ENCODE results near the gene IGSF11. TPM values are rescaled to one million over a fixed set of nuclear protein-coding genes. Genes with fewer than 3 reads are reported as not detected.

The IGSF11 gene
- total RNA-seq, 1 donor from 2014 or later: 0.39 TPM

- DNase-seq (ENCODE audit: low read depth): no peak
These were observed 9.4 kb downstream of the IGSF11 start for GRCh38 chr3:119025171-119025795.

DNA sequence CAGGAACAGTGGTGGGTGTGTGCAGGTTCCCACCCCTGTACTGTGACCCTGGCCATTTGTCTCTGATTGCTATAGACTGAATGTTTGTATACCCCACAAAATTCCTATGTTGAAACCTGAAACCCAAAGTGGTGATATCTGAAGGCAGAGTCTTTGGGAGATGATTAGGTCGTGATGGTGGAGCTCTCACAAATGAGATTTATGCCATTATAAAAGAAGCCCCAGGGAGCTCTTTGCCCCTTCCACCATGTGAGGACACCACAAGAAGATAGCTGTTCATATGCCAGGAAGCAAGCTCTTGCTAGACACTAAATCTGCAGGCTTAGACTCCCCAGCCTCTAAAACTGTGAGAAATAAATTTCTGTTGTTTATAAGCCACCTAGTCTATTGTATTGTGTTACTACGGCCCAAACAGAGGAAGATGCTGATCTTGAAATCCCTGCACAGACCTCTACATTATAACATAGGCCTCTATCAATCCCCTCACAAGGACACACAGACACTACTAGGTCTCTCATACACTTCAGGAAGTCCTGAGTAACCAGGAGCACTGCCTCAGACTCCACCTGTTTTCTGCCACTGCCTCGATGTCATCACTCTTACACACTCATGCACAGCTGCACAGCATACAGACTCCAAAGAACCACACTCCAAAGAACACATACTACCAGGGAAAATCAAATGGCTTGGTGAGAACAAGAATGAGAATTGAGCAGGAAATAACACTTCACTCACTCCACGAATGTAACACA lies 14.7 kb downstream of the IGSF11 start:
- H3K4me3 Mint-ChIP-seq (ENCODE audit: unreplicated experiment): no peak overlapping the region
- H3K4me2 ChIP-seq (ENCODE audit: low read length): no peak overlapping the region
- peaks cover 6% of the 10 kb centered on the region for H3K4me1 Mint-ChIP-seq (ENCODE audit: low read depth, unreplicated experiment)
- no peaks in the 10 kb centered on the region for H3K4me1 ChIP-seq (ENCODE audit: insufficient read depth, low read length)
- no peak overlapping the region for H3K27ac ChIP-seq (ENCODE audit: low read depth, low read length)
- H3K36me3 Mint-ChIP-seq (ENCODE audit: low read depth, unreplicated experiment): no peaks in the 10 kb centered on the region
- no peak overlapping the region for H2AFZ ChIP-seq (ENCODE audit: low read depth, low read length)
- FAIRE-seq: no peak
- TF ChIP-seq EZH2 (IDR thresholded peaks at IDR 0.05; ENCODE audit: insufficient read depth, low read length): no peak
- TF ChIP-seq, protein P1, sequence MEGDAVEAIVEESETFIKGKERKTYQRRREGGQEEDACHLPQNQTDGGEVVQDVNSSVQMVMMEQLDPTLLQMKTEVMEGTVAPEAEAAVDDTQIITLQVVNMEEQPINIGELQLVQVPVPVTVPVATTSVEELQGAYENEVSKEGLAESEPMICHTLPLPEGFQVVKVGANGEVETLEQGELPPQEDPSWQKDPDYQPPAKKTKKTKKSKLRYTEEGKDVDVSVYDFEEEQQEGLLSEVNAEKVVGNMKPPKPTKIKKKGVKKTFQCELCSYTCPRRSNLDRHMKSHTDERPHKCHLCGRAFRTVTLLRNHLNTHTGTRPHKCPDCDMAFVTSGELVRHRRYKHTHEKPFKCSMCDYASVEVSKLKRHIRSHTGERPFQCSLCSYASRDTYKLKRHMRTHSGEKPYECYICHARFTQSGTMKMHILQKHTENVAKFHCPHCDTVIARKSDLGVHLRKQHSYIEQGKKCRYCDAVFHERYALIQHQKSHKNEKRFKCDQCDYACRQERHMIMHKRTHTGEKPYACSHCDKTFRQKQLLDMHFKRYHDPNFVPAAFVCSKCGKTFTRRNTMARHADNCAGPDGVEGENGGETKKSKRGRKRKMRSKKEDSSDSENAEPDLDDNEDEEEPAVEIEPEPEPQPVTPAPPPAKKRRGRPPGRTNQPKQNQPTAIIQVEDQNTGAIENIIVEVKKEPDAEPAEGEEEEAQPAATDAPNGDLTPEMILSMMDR (IDR thresholded peaks at IDR 0.05; ENCODE audit: insufficient read depth, low read depth, low read length): no peak
- no peaks in the 10 kb centered on the region for H3K36me3 ChIP-seq (ENCODE audit: insufficient read depth, low read length)
- H3K9me3 Mint-ChIP-seq (ENCODE audit: unreplicated experiment): no peaks in the 10 kb centered on the region
- no peaks in the 10 kb centered on the region for H3K27me3 ChIP-seq (ENCODE audit: insufficient read depth, low read length)
- H3K27ac Mint-ChIP-seq (ENCODE audit: unreplicated experiment): no peak overlapping the region
- H3K79me2 ChIP-seq (ENCODE audit: insufficient read depth, low read length): no peaks in the 10 kb centered on the region
- H3K9ac ChIP-seq (ENCODE audit: low read length): no peak overlapping the region
- no peaks in the 10 kb centered on the region for H3K27me3 Mint-ChIP-seq (ENCODE audit: low read depth, unreplicated experiment)
- H3K4me3 ChIP-seq (ENCODE audit: insufficient read depth, low read depth, low read length): no peak overlapping the region
- H4K20me1 ChIP-seq (ENCODE audit: insufficient read depth, low read length): no peaks in the 10 kb centered on the region
- H3K9me3 ChIP-seq (ENCODE audit: insufficient read depth, low read depth, low read length): no peaks in the 10 kb centered on the region
- no peak for DNase-seq (ENCODE audit: low read depth)

More at GRCh38 chr3:119025171-119025795, 9.4 kb downstream of the IGSF11 start:
- H3K36me3 Mint-ChIP-seq (ENCODE audit: low read depth, unreplicated experiment): no peaks in the 10 kb centered on the region
- no peak overlapping the region for H3K27ac Mint-ChIP-seq (ENCODE audit: unreplicated experiment)
- peaks cover under 1% of the 10 kb centered on the region for H3K4me1 Mint-ChIP-seq (ENCODE audit: low read depth, unreplicated experiment)
- Histone ChIP-seq H2AFZ (ENCODE audit: low read depth, low read length) (no peak overlapping the region), H3K27me3 (ENCODE audit: insufficient read depth, low read length) (no peaks in the 10 kb centered on the region), H3K36me3 (ENCODE audit: insufficient read depth, low read length) (no peaks in the 10 kb centered on the region), H3K4me1 (ENCODE audit: insufficient read depth, low read length) (no peaks in the 10 kb centered on the region), H3K79me2 (ENCODE audit: insufficient read depth, low read length) (no peaks in the 10 kb centered on the region), H4K20me1 (ENCODE audit: insufficient read depth, low read length) (no peaks in the 10 kb centered on the region), H3K9me3 (ENCODE audit: insufficient read depth, low read depth, low read length) (no peaks in the 10 kb centered on the region), H3K9ac (ENCODE audit: low read length) (no peak overlapping the region), H3K4me3 (ENCODE audit: insufficient read depth, low read depth, low read length) (no peak overlapping the region), H3K4me2 (ENCODE audit: low read length) (no peak overlapping the region), H3K27ac (ENCODE audit: low read depth, low read length) (no peak overlapping the region)
- no peak for TF ChIP-seq EZH2 (IDR thresholded peaks at IDR 0.05; ENCODE audit: insufficient read depth, low read length)
- TF ChIP-seq, protein P1 (IDR thresholded peaks at IDR 0.05; ENCODE audit: insufficient read depth, low read depth, low read length): no peak
- no peaks in the 10 kb centered on the region for H3K27me3 Mint-ChIP-seq (ENCODE audit: low read depth, unreplicated experiment)
- FAIRE-seq: no peak
- no peaks in the 10 kb centered on the region for H3K9me3 Mint-ChIP-seq (ENCODE audit: unreplicated experiment)
- no peak overlapping the region for H3K4me3 Mint-ChIP-seq (ENCODE audit: unreplicated experiment)
